GM19238 (cell line): Measurements from ENCODE around the gene DNAJC17.

Source experiments
- DNase-seq: peaks from one replicate; pipeline ENCODE4 v3.0.0; 2011; ENCODE audit warnings: low spot score; ENCODE audit not compliant: insufficient read length

The DNAJC17 gene

DNA sequence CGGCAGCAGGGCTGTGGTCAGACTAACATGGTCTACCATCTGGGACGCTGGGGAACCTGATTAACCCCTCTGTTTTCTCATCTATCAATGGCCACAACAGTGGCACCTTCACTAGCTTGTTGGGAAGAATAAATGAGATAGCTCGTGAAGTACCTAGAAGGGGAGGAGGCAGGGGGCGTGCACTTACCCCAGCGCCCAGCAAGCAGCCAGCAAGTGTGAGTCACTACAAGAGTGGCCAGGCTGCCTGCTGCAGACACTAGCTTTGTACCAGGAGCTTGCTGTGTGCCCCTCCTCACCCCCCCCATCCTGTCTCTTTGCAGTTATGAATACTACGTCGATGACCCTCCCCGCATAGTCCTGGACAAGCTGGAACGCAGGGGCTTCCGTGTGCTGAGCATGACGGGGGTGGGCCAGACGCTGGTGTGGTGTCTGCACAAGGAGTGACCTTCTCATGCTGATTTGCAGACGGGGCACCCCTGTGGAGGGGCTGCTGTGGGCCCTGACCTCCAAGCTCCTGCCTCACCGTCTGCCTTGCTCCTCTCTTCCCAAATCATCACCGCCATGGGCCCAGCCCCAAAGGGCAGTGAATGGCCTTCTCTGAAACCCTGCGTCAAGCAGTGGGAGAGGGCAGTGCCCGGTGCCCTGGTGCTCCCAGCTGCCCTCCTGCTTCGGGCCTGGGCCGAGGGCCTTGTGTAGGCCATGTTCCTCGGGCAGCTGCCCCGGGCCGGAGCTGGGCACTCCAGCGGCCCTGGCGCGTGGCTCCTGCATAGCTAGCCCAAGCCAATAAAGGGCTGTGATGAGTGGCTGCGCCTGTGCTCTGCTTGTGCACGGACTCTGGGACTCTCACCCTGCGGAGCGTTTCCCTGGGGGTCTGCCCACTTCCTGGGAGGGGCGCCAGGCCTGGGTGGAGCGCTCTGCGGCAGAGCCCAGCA, 40.1 kb downstream of the DNAJC17 start:
- no peak for DNase-seq

DNA sequence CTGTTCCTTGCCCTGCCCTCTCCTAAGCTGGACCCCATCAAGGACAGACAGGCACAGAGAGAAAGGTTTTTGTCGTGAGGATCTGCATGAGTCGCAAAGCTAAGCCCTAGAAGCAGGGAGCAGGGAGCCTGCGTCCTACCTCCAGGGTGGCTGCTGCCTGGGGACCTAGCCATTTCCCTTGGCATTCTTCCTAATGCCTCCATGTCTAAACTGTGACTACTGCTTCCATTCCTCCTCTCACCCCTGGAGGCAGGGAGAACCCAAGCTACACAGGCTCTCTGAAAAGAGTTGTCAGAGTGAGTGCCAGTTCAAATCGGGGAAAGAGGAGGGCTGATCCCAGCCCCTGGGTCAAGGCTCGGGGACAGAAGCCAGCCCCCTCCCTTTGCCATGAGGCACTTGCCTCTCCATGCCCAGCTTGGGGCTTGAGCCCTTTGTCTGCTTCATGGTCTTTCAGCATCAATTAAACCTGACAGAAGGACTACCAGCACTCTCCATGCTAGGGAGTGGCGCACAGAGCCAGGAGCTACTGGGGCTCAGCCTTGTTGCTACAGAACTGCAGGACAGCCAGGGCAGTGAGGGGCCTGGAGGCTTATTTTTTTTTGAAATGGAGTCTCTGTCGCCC, 41.0 kb downstream of the DNAJC17 start:
- DNase-seq = no peak

DNA sequence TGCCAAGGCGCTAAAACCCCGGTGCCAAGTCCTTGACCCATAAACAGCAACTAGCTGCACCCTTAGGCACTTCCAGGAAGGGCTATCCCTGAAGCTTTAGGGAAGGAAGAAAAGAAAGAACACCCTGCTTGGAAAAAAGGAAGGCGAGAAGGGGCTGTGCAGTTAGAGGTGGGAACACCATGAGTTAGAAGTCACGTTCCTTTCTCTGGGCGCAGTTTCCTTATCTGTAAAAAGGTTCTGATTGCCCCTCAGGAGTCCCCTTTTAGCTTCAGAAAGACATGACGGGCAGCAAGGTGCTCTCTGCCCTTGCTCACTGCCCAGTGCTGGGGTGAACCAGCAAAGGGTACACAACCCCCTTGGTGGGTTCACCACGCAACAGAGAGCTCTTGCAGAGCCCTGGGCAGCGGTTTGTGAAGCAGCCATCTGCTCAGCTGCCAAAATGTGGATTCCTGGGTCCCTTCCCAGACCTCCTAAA, 42.6 kb downstream of the DNAJC17 start:
- DNase-seq = no peak

DNA sequence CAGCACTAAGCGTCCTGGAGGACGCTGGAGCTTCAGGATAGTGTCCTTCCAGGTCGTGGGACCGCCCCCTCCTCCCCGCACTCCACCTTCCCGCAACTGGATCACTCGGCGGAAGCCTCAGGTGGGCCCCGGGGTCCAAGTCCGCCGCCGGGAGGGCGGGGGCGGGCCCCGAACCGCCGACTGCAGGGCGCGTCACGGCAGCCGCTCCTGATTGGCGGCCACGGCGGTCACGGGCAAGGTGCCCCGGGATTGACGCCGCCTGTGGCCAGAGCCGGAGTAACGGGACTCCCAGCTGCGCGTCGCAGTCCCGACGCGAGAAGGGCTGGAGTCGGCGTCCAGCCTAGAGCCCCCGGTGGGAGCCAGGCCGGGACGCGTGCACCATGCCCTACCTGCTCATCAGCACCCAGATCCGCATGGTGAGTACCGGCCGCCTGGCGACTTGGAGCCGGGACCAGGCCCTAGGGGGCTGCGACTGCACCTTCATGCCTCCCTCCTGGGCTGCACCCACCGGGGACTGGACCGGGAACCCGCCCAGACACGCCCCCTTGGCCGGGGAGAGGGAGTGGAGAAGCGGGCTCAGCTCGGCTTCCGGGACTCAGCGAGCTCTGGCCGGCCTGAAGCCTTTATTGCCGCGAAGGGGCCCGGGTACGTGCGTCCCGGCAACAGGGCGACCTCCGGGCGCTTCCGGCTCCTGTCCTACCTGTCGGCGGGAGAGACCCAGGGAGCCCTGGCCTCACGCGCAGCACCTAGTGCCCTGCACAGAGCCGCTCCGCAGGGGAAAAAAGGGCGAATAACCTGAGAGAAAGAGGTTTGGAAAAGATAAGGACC, 43.3 kb downstream of the DNAJC17 start, which contains the start of gene GCHFR:
TSS of gene GCHFR (plus strand) at position 268 of the 828 bp plus-strand sequence. CDS start at position 381, 113 bp downstream.
- DNase-seq = peak; percentile 61

DNA sequence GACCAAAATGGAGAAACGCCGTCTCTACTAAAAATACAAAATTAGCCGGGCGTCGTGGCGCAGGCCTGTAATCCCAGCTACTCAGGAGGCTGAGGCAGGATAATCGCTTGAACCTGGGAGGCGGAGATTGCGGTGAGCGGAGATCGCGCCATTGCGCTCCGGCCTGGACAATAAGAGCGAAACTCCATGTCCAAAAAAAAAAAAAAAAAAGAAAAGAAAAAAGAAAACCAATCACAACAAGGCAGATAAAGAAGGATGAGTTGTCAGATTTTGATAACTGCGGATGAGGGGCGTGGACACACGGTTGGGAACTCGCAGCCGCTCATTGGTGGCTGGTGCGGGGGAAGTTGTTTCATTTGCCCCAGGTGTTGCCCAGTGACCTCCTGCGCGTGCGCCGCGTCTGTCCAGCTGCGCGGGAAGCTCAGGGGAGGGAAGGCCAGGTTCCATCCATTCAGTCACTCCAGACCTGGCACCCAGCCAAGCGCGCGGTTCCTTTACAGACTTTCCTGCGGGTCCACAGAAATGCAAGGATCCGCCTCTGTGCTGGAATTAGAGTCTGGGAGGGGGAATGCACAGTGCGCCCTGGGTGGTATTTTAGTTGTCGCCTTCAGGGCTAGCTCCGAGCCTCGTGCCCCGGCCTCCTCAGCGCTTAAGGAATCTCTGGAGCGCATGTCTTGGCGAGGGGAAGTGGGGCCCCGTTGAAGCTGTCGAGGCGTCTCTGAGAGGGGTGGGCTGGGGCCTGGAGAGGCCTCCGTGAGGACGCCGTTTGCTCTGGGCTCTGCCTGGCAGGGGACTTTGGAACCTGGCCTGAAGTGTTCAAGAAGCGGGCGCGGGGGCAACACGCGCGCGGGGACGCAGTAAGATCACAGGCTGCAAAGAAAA, 44.1 kb downstream of the DNAJC17 start:
- peak; percentile 46 for DNase-seq

DNA sequence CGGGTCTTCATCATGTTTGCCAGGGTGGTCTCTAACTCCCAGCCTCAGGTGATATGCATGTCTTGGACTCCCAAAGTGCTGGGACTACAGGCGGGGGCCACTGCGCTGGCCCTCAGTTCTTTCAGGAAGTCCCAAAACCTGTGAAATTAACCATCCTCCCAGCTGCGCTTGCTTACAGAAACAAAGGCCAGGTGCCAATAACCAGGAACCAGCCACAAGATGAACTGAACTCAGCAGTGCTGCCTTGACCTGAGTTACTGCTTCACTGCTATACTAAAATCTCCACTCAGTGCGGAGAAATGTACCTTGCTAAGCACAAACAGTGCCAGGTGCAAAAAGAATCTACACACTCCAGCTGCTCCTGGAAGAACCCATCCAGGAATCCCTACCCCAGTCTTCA, 47.3 kb downstream of the DNAJC17 start:
- DNase-seq = no peak

DNA sequence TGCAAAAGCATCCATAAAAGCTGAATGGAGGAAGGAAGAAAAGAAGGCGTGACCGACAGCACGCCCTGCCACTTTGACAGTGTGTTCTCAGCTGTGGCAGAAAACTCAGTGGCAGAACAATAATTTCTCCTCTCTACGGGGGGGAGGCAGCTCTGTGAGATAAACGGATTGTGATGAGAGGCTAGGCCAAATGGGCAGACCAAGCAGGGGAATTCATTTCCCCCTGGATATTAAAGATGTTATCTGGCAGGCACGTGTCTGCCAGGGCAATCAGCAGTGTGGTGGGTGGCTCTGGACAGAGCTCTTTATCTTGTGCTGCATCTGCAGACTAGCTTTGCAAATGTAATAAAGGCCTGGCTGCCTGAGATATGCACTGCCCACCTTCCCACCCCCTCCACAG, 50.3 kb downstream of the DNAJC17 start:
- DNase-seq = no peak

DNA sequence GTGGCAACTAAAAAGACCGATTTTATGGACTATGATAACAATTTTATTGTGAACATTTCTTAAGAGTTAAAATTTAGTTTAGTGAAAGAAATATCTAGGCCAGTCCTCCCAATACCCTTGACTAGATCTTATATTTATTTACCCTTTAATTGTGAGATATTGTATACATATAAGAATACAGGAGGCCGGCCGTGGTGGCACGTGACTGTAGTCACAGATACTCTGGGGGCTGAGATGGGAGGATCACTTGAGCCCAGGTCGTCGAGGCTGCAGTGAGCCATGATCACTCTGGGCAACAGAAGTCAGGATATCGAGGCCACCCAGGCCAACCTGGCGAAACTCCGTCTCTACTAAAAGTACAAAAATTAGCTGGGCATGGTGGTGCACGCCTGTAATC, 51.5 kb downstream of the DNAJC17 start:
- no peak for DNase-seq

DNA sequence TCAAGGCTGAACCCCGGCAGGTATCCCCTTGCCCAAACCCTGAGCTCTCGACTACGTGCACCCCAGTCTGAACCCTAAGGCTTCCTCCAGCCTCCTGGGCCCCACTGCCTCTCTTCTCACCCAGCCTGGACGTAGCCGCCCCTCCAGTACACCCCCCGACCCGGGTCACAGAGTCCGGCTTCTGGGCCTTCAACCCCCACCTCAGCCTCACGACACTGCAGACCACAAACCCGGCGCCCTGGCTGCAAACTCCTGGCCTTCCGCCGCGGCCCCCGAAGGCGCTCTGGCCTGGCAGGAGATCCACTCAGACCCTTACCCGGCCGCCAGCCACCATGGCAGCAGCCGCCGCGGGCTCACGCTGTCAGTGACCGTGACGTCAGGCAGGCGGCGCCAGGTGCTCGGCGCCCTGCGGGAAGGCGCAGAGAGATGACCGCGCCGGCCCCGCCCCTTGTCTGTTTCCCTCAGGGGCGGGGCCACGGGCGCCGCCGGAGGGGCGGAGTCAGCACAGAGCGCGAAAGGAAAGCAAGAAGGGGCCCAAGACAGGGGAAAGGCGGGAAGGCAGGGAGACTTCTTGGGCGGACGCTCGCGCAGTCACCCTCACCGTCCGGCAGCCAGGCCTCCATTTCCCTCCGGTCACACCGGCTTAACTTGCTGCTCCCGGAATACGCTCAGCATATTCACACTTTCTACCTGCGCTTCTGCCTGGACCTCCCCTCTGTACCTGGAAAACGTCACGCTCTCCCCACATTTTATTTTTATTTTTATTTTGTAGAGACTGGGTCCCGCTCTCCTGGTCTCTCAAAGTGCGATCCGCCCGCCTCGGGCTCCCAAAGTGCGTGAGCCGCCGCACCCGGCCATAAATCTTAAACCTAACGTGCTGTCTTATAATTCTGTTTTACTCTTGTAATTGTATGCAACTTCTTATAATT, 52.1 kb downstream of the DNAJC17 start, which contains the start of gene RMDN3:
TSS of gene RMDN3 (minus strand) at position 372 of the 929 bp plus-strand sequence. CDS start 471 bp downstream, outside the sequence.
- DNase-seq = peak; percentile 89

DNA sequence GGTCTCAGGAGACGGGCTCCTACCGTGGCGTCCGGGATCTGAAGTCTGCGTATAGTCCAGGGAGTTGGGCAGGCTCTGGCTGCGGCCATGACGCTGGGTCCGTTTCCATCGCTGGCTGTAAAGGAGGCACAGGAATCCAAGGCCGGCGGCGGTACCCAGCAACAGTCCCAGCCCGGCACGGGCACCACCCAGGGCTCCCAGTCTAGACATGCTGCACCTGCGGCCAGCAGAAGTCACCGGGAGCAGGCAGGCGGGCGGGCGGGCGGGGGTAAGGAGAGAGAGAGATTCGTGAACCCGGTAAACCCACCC, 52.7 kb downstream of the DNAJC17 start:
- DNase-seq = no peak

DNA sequence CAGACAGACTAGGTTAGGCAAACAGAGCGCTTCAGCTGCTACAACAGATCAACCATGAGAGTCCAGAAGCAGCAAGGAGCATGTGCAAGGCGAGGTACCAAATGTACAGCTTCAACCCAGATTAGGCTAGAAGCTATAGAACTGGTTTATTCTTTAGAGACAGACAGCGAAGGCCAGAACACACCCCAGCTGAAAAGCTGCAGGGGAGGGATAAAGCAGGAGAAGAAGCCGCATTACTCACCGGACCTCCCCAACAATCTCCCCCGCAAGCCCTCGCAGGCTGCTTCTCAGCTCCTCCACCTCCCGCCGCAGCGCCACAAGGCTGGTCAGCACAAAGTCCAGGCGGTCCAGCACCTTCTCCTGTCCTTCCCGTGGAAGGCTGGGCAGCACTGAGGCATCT, 55.5 kb downstream of the DNAJC17 start:
- no peak for DNase-seq

DNA sequence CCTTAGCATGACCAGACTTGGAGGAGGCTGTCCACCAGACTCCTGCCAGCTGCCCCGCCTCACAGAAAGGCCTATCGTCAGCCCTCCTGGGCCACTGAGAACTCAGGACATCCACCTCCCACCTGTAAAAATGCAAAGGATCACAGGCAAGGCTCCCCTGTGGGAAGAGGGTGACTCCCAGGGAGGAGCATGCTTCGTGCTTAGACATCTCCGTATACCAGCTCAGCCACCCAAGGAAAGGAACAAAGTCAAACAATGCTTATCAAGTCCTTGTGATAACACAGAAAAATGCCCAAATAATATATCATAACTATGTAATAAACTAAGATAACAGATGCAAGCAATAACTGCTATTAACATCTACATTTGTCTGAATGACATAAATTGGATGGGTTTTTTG, 56.4 kb downstream of the DNAJC17 start:
- DNase-seq = no peak

DNA sequence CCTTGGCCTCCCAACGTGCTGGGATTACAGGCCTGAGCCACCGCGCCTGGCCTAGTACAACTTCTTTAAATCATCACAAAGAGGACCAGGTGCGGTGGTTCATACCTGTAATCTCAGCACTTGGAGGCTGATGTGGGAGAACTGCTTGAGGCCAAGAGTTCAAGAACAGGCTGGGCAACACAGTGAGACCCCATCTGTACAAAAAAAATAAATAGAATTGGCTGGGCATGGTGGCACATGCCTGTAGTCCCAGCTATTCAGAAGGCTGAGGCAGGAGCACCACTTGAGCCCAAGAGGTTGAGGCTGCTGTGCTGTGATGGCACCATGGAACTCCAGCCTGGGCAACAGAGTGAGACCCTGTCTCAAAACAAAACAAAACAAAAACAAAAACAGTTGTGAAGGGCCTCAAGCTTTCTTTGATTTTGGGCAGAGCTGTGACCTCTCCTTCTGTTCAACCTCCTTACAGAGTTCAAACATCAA, 58.1 kb downstream of the DNAJC17 start:
- DNase-seq = no peak

DNA sequence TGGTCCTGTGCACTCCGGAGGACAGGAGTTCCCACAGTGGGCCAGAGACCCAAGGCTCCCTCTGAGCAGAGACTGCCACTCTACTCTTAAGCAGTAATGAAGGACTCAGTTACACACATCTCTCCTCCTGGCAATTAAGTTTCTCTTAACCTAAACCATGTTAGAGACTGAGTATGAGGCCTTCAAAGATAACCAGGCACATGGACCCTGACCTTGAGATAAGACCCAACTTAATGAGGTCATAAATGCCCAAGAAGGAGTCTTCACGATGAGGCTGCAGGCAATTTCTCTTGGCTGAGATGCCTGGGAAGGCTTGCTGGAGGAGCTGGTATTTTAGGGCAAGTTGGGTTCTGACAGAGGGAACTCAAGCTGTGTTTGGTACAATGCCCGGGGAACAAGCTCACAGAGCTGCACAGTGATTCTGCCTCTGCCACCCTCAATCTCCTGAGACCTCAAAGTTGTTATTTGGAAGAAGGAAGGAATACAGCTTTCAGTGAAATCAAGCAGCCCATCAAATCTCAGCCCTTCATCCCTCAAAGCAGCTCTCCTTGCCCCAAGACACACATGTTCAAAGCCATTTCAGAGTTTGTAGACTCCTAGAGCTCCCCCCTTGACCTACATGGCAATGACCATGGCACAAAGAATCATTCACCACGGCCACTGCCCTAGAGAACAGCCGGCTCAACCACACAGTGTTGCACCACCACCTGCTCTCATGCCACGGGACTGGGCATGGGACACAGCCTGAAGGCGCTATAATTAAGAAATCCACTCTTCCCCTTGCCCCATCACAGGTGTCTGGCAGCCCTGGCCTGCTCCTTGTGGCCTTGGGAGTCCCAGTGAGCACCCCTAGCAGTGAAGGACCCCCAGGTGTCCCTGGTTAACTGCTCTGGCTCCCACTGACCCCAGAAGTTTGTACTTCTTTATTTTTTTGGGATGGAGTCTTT, 59.3 kb downstream of the DNAJC17 start:
- DNase-seq = no peak

DNA sequence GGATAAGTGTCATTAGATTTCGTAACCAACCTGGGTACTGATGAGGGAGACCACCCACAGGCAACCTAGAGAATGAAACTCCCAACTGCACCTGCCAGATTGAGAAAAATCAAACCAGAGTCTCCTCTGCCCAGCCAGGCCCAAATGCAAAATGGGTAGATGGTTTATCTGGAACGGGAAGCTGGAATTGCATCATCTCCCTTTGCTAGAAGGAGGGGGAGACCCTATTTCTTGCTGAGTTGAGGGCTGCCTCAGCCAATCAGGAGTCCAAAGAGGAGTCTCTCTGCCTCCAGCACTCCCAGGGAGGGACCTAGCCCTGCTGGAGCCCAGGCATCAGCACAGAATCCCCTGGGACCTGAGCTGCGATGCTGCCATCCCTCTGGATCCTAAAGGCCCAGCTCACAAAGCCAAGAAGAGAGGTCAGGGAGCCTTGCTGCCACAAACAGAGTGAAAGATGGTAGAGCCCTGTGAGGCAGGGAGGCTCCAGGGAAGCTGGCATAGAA, 60.3 kb downstream of the DNAJC17 start:
- DNase-seq = no peak

DNA sequence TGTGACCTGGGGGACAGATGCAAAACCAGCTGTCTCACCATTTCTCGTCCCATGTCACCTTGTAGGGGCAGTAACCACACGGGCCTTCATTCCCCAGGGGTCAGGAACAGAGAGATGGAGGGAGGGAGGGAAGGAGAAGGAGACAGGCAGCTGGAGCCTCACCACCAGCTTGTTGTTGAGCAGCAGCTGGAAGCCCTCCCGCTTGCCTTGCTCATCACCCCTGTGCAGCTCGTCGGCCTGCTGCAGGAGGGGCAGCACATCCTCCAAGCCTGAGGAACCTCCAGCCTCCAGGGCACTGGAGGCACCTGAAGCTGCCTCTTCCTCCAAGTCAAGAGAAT, 62.5 kb downstream of the DNAJC17 start:
- DNase-seq = no peak

DNA sequence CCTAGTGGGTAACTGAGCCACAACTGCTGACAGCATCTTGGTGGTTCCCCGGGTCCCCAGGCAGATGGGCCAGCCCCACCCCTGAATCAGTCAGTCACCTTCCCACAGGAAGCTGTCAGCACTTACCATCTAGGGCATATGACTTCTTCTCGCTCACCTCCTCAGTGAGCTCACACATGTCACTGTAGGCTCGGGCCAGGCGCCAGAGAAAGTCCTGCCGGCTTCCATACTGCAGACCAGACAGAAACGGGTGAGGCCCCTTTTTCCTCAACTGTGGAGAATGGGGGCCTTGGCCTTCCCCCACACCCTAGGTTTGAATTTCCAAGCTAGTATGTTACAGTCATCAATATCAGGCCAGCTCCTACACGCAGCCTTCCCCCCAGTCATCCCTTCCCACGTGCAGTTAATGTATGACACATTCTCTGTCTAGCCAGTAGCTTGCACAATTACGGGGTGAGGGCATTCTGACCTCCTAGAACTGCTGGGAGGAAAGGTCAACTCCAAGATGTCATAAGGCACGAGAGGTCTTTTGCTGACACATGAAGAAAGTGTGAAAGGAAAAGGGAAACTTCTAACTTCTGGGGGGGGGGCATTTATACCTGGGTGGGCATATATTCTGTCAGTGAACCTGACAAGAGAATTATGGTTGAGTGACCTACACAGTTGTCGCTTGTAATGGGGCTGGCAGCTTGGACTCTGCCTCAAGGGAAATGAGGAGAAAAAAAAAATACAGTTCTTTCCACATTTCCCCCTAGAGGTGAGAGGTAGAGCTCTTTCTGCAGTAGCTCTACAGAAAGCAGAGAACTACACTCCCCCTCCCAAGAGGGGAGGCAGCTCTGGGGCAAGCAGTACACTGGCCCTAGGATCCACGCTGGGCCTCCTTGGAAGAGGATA, 63.1 kb downstream of the DNAJC17 start:
- DNase-seq = no peak
